ENCODE data around the gene DCST1. TPM values are rescaled to one million over a fixed set of nuclear protein-coding genes. Genes with fewer than 3 reads are reported as not detected.

The DCST1 gene
- total RNA-seq, 1 donor from 2014 or later: not detected

DNA sequence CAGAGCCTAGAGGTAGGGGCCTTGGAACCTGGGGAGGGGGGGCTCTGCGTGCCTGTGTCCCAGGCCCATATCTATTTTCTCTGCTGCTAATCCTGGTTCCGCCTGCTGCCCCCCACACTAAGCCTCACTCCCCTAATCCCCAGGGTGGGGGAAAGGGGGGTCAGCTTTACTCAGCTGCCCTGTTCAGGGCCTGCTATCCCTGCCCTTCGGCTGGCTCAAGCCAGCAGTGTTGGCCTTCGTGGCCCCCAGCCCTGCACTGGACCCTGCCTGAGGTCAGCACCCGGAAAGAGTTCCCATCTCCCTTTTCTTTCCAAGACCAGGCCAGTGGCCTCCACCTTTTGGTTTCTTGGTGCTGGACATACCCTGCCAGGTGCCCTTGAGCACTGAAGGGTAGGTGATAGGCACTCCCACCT lies 22.6 kb upstream of the DCST1 start:
- H3K27ac Mint-ChIP-seq: no peak overlapping the region
- peaks cover 33% of the 10 kb centered on the region for H3K4me1 Mint-ChIP-seq (ENCODE audit: unreplicated experiment)
- no peaks in the 10 kb centered on the region for H3K9me3 Mint-ChIP-seq
- H3K4me3 Mint-ChIP-seq: no peak overlapping the region
- no peak for DNase-seq (ENCODE audit: extremely low spot score, unreplicated experiment)
- TF ChIP-seq, protein P1, sequence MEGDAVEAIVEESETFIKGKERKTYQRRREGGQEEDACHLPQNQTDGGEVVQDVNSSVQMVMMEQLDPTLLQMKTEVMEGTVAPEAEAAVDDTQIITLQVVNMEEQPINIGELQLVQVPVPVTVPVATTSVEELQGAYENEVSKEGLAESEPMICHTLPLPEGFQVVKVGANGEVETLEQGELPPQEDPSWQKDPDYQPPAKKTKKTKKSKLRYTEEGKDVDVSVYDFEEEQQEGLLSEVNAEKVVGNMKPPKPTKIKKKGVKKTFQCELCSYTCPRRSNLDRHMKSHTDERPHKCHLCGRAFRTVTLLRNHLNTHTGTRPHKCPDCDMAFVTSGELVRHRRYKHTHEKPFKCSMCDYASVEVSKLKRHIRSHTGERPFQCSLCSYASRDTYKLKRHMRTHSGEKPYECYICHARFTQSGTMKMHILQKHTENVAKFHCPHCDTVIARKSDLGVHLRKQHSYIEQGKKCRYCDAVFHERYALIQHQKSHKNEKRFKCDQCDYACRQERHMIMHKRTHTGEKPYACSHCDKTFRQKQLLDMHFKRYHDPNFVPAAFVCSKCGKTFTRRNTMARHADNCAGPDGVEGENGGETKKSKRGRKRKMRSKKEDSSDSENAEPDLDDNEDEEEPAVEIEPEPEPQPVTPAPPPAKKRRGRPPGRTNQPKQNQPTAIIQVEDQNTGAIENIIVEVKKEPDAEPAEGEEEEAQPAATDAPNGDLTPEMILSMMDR (conservative IDR thresholded peaks at IDR 0.05): no peak
- no peaks in the 10 kb centered on the region for H3K27me3 Mint-ChIP-seq
- H3K36me3 Mint-ChIP-seq: no peaks in the 10 kb centered on the region

DNA sequence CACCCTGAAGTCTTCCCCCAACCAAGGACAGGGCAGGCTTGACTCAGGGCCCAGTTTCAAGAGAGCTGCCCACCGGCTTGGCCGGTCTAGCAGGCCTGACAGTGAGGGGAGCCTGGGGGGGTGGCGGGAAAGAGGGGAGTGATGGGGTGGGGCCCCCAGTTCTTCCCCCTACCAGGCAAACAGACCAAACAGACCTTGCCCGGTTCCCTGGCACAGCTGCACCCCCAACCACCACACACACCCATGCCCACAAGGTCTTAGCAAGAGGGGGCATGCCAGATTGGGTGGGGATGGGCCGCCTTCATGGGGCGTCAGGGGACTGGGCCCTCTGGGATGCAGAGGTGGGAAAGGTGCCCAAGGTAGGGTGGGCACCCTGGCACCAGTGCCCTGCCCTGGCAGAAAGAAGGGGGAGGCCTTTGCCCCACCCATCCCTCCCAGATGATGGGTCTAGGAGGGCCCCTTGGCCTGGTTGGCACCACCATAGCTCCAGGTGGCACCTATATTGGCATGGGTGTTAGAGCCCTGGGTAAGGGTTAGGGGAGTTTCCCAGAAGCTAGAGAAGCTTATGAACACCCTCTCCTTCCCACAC lies 22.1 kb upstream of the DCST1 start:
- no peaks in the 10 kb centered on the region for H3K9me3 Mint-ChIP-seq
- no peaks in the 10 kb centered on the region for H3K36me3 Mint-ChIP-seq
- TF ChIP-seq, protein P1 (conservative IDR thresholded peaks at IDR 0.05): no peak
- peaks cover 28% of the 10 kb centered on the region for H3K4me1 Mint-ChIP-seq (ENCODE audit: unreplicated experiment)
- DNase-seq (ENCODE audit: extremely low spot score, unreplicated experiment): no peak
- H3K27ac Mint-ChIP-seq: peak overlapping the region; percentile 78
- no peaks in the 10 kb centered on the region for H3K27me3 Mint-ChIP-seq
- no peak overlapping the region for H3K4me3 Mint-ChIP-seq

DNA sequence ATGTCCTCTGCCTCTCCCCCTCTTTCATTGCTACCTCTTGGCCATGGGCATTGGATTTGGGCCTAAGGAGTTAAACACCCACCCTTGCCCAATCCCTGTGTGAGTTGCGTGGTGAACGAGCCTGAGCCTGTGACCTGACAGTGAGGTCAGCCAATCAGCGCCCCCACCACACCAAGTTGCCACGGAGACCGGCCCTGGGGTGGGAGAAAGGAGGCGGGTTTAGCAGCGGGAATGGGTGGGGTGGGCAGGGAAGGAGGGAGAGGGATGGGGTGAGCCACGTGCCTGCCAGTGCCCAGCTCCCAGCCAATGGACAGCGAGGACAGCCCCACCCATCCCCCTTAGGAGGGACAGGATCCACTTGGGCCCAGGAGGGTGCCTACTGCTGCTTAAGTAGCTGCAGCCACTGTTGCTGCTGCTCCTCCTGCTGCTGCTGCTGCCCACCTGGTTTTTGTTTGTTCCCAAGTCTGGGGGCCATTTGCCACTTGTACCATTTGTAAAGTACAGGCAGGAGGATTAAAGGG lies 21.5 kb upstream of the DCST1 start:
- Mint-ChIP-seq H3K9me3 (no peaks in the 10 kb centered on the region), H3K4me1 (ENCODE audit: unreplicated experiment) (peaks cover 24% of the 10 kb centered on the region), H3K27me3 (no peaks in the 10 kb centered on the region), H3K4me3 (no peak overlapping the region), H3K36me3 (no peaks in the 10 kb centered on the region), H3K27ac (peak overlapping the region; percentile 78)
- no peak for DNase-seq (ENCODE audit: extremely low spot score, unreplicated experiment)
- TF ChIP-seq, protein P1 (conservative IDR thresholded peaks at IDR 0.05): no peak

DNA sequence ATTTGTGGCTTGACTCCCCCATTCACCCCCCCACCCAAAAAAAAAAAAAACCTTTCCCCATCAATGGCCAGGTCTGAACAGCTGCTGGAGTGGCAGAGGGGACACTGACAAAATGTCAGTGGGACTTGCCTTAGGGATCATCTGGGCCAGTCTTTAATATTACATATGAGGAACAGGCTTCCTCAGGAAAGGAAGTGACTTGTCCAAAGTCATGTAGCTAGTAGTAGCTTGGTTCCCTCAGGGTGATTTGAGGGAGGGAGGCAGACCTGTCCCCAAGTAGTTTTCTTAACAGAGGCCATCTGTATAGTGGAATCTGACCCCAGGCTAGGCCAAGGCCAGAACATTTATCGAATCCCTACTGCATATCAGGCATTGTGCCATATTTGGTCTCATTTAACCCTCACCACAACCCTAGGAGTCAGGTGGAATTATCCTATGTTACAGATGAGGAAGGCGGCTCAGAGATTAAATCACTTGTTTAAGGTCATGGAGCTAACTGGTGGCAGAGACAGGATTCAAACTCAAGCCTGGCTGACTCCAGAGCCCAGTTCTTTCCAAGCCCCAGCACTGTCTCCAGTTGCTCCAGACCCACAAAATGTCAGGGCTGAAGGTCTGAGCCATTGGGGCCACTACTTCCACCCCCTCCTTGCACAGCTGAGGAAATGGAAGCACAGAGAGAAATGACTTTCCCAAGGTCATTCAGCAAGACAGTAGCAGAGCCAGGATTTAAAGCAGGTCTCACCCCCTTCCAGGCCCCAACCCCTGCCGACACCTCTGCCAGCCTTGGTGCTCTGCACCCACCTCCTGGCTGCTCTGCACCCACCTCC lies 20.6 kb upstream of the DCST1 start:
- DNase-seq (ENCODE audit: extremely low spot score, unreplicated experiment): no peak
- Mint-ChIP-seq H3K9me3 (no peaks in the 10 kb centered on the region), H3K4me3 (no peak overlapping the region), H3K27ac (peak overlapping the region; percentile 78), H3K36me3 (no peaks in the 10 kb centered on the region), H3K4me1 (ENCODE audit: unreplicated experiment) (peaks cover 24% of the 10 kb centered on the region), H3K27me3 (no peaks in the 10 kb centered on the region)
- TF ChIP-seq, protein P1 (conservative IDR thresholded peaks at IDR 0.05): no peak

DNA sequence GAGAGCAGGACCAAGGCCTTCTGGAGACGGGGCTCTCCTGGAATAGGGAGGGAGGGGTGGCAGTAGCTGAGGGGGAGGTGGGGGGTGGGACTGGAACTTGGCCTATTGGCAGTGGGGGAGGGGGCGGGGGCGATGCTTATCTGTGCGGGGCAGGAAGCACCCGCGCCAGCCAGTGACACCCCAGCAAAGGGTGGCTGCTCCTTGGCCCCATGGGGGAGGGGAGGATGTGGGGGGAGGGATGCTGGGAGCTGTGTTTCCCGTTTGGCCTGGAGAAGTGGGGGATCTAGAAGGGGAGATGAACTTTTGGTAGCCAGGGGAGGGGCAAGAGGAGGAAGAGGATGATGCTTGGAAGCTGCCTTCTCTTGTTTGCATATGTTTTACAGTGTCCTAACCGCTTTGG lies 20.0 kb upstream of the DCST1 start:
- H3K36me3 Mint-ChIP-seq: no peaks in the 10 kb centered on the region
- H3K27ac Mint-ChIP-seq: no peak overlapping the region
- H3K9me3 Mint-ChIP-seq: no peaks in the 10 kb centered on the region
- H3K4me1 Mint-ChIP-seq (ENCODE audit: unreplicated experiment): peaks cover 24% of the 10 kb centered on the region
- no peaks in the 10 kb centered on the region for H3K27me3 Mint-ChIP-seq
- no peak overlapping the region for H3K4me3 Mint-ChIP-seq
- DNase-seq (ENCODE audit: extremely low spot score, unreplicated experiment): no peak
- TF ChIP-seq, protein P1 (conservative IDR thresholded peaks at IDR 0.05): no peak

All from type B pancreatic cell (in vitro differentiated cells).